ENCODE measurements around the gene B3GALT4. TPM values are rescaled to one million over a fixed set of nuclear protein-coding genes. Genes with fewer than 3 reads are reported as not detected.
"Not testable (repeated sequence)": the region's sequence is repeated elsewhere in the genome, so short reads cannot be mapped to it uniquely, and the experiment has no call there.

B3GALT4 gene
- total and polyA plus RNA-seq, 9 donors, result 1.5 to 2.6 (median 2.1) TPM

GRCh38 chr6:33278810-33279209 is 1.9 kb downstream of the B3GALT4 start:
- no peak for DNase-seq
- no peaks in the 10 kb centered on the region for H3K27me3 ChIP-seq (ENCODE audit: control insufficient read depth, insufficient read depth, low read length)
- no peak overlapping the region for H3K4me3 ChIP-seq (ENCODE audit: low read length)
- peaks cover 73% of the 10 kb centered on the region for H3K36me3 ChIP-seq (ENCODE audit: control insufficient read depth, insufficient read depth, low read length)
- no peaks in the 10 kb centered on the region for H3K9me3 ChIP-seq (replicated peaks; ENCODE audit: control insufficient read depth, low read depth, low read length)
- peaks cover 32% of the 10 kb centered on the region for H3K4me1 ChIP-seq (ENCODE audit: control insufficient read depth, insufficient read depth, low read length)
- no peak overlapping the region for H3K27ac ChIP-seq (ENCODE audit: low read length)
- no CpG with 5 or more reads among the region's 3 CpGs for WGBS (ENCODE audit: insufficient coverage)

GRCh38 chr6:33279257-33279695 is 2.4 kb downstream of the B3GALT4 start:
- DNase-seq, result no peak
- no peaks in the 10 kb centered on the region for H3K27me3 ChIP-seq (ENCODE audit: control insufficient read depth, insufficient read depth, low read length)
- 73% methylated on average over 7 of the region's 13 CpGs for WGBS (ENCODE audit: insufficient coverage)
- H3K36me3 ChIP-seq (ENCODE audit: control insufficient read depth, insufficient read depth, low read length), result peaks cover 73% of the 10 kb centered on the region
- H3K27ac ChIP-seq (ENCODE audit: low read length), result no peak overlapping the region
- no peak overlapping the region for H3K4me3 ChIP-seq (ENCODE audit: low read length)
- no peaks in the 10 kb centered on the region for H3K9me3 ChIP-seq (replicated peaks; ENCODE audit: control insufficient read depth, low read depth, low read length)
- H3K4me1 ChIP-seq (ENCODE audit: control insufficient read depth, insufficient read depth, low read length), result peaks cover 27% of the 10 kb centered on the region

GRCh38 chr6:33279971-33280511 is 3.1 kb downstream of the B3GALT4 start:
- Histone ChIP-seq H3K27ac (ENCODE audit: low read length) (no peak overlapping the region), H3K27me3 (ENCODE audit: control insufficient read depth, insufficient read depth, low read length) (no peaks in the 10 kb centered on the region), H3K36me3 (ENCODE audit: control insufficient read depth, insufficient read depth, low read length) (peaks cover 72% of the 10 kb centered on the region), H3K9me3 (replicated peaks; ENCODE audit: control insufficient read depth, low read depth, low read length) (no peaks in the 10 kb centered on the region), H3K4me1 (ENCODE audit: control insufficient read depth, insufficient read depth, low read length) (peaks cover 20% of the 10 kb centered on the region), H3K4me3 (ENCODE audit: low read length) (no peak overlapping the region)
- DNase-seq, result no peak
- WGBS (ENCODE audit: insufficient coverage), result 0% methylated on average over 2 of the region's 5 CpGs

- H3K36me3 ChIP-seq (ENCODE audit: control insufficient read depth, insufficient read depth, low read length), result peaks cover 67% of the 10 kb centered on the region
Measured at GRCh38 chr6:33280539-33280938, 3.6 kb downstream of the B3GALT4 start.

GRCh38 chr6:33285214-33285613 is 8.3 kb downstream of the B3GALT4 start:
- DNase-seq; H3K4me3 ChIP-seq (ENCODE audit: low read length); H3K9me3 ChIP-seq (replicated peaks; ENCODE audit: control insufficient read depth, low read depth, low read length); H3K27me3 ChIP-seq (ENCODE audit: control insufficient read depth, insufficient read depth, low read length); H3K27ac ChIP-seq (ENCODE audit: low read length): not testable (repeated sequence)
- H3K36me3 ChIP-seq (ENCODE audit: control insufficient read depth, insufficient read depth, low read length), result peaks cover 57% of the 10 kb centered on the region
- WGBS (ENCODE audit: insufficient coverage), result no CpG with 5 or more reads among the region's 4 CpGs
- H3K4me1 ChIP-seq (ENCODE audit: control insufficient read depth, insufficient read depth, low read length), result peaks cover 13% of the 10 kb centered on the region

More at GRCh38 chr6:33280539-33280938, 3.6 kb downstream of the B3GALT4 start:
- H3K9me3 ChIP-seq (replicated peaks; ENCODE audit: control insufficient read depth, low read depth, low read length), result no peaks in the 10 kb centered on the region
- WGBS (ENCODE audit: insufficient coverage), result 92% methylated on average over 6 of the region's 6 CpGs
- peaks cover 17% of the 10 kb centered on the region for H3K4me1 ChIP-seq (ENCODE audit: control insufficient read depth, insufficient read depth, low read length)
- H3K27me3 ChIP-seq (ENCODE audit: control insufficient read depth, insufficient read depth, low read length), result no peaks in the 10 kb centered on the region
- DNase-seq, result no peak
- no peak overlapping the region for H3K27ac ChIP-seq (ENCODE audit: low read length)
- H3K4me3 ChIP-seq (ENCODE audit: low read length), result no peak overlapping the region

GRCh38 chr6:33286946-33287914 is 10.3 kb downstream of the B3GALT4 start:
- Histone ChIP-seq H3K36me3 (ENCODE audit: control insufficient read depth, insufficient read depth, low read length) (peaks cover 64% of the 10 kb centered on the region), H3K4me1 (ENCODE audit: control insufficient read depth, insufficient read depth, low read length) (peaks cover 15% of the 10 kb centered on the region), H3K4me3 (ENCODE audit: low read length) (no peak overlapping the region), H3K27me3 (ENCODE audit: control insufficient read depth, insufficient read depth, low read length) (no peaks in the 10 kb centered on the region), H3K9me3 (replicated peaks; ENCODE audit: control insufficient read depth, low read depth, low read length) (no peaks in the 10 kb centered on the region), H3K27ac (ENCODE audit: low read length) (no peak overlapping the region)
- DNase-seq, result no peak
- 89% methylated on average over 18 of the region's 22 CpGs for WGBS (ENCODE audit: insufficient coverage)

- Histone ChIP-seq H3K36me3 (ENCODE audit: control insufficient read depth, insufficient read depth, low read length) (peaks cover 62% of the 10 kb centered on the region), H3K27ac (ENCODE audit: low read length) (peak overlapping the region; percentile 77), H3K4me3 (ENCODE audit: low read length) (peak overlapping the region; percentile 94), H3K4me1 (ENCODE audit: control insufficient read depth, insufficient read depth, low read length) (peaks cover 15% of the 10 kb centered on the region), H3K9me3 (replicated peaks; ENCODE audit: control insufficient read depth, low read depth, low read length) (no peaks in the 10 kb centered on the region), H3K27me3 (ENCODE audit: control insufficient read depth, insufficient read depth, low read length) (no peaks in the 10 kb centered on the region)
- DNase-seq, result no peak
- 17% methylated on average over 8 of the region's 21 CpGs for WGBS (ENCODE audit: insufficient coverage)
Measured at GRCh38 chr6:33288141-33288920, 11.4 kb downstream of the B3GALT4 start.

GRCh38 chr6:33288921-33289783 is 12.2 kb downstream of the B3GALT4 start, which contains the start of the genes PFDN6 and WDR46:
PFDN6 (plus strand) TSS chr6:33289601; CDS start chr6:33289857, 256 bp downstream.
WDR46 (minus strand) TSS chr6:33289239; CDS start chr6:33289170, 69 bp downstream.
- peaks cover 62% of the 10 kb centered on the region for H3K36me3 ChIP-seq (ENCODE audit: control insufficient read depth, insufficient read depth, low read length)
- H3K4me3 ChIP-seq (ENCODE audit: low read length), result peak within 1 kb of the TSS; percentile 94
- peak; percentile 98 for DNase-seq
- H3K4me1 ChIP-seq (ENCODE audit: control insufficient read depth, insufficient read depth, low read length), result peaks cover 15% of the 10 kb centered on the region
- peak within 1 kb of the TSS; percentile 77 for H3K27ac ChIP-seq (ENCODE audit: low read length)
- no peaks in the 10 kb centered on the region for H3K9me3 ChIP-seq (replicated peaks; ENCODE audit: control insufficient read depth, low read depth, low read length)
- H3K27me3 ChIP-seq (ENCODE audit: control insufficient read depth, insufficient read depth, low read length), result no peaks in the 10 kb centered on the region
- WGBS (ENCODE audit: insufficient coverage), result 0% methylated on average over 39 of the region's 43 CpGs

GRCh38 chr6:33289784-33290315 is 12.9 kb downstream of the B3GALT4 start:
- 0% methylated on average over 3 of the region's 14 CpGs for WGBS (ENCODE audit: insufficient coverage)
- peak overlapping the region; percentile 77 for H3K27ac ChIP-seq (ENCODE audit: low read length)
- no peaks in the 10 kb centered on the region for H3K27me3 ChIP-seq (ENCODE audit: control insufficient read depth, insufficient read depth, low read length)
- peaks cover 15% of the 10 kb centered on the region for H3K4me1 ChIP-seq (ENCODE audit: control insufficient read depth, insufficient read depth, low read length)
- H3K4me3 ChIP-seq (ENCODE audit: low read length), result peak overlapping the region; percentile 94
- H3K36me3 ChIP-seq (ENCODE audit: control insufficient read depth, insufficient read depth, low read length), result peaks cover 61% of the 10 kb centered on the region
- no peak for DNase-seq
- H3K9me3 ChIP-seq (replicated peaks; ENCODE audit: control insufficient read depth, low read depth, low read length), result no peaks in the 10 kb centered on the region

Measured in muscle of leg (tissue), 11 donors.